Kidney (tissue), 14 donors: ENCODE measurements around the gene FBN3. TPM values are rescaled to one million over a fixed set of nuclear protein-coding genes. Genes with fewer than 3 reads are reported as not detected.

Experiments used
- DNase-seq, 5 donors: peaks; one replicate each; pipeline ENCODE4 v3.0.0-alpha.2; 2013 to 2020
- FAIRE-seq: peaks from 2 replicates; lab custom pipeline; 2012; peaks lifted over from hg19 to GRCh38; lab: Jason Lieb, UNC
- H3K27ac ChIP-seq, 2 donors: one replicate each; pipeline ENCODE4 v1.7.0; 2013; ENCODE audit warnings: low read depth in 2 of 2, low read length in 2 of 2, inconsistent platforms in 1 of 2
- H3K27me3 ChIP-seq: one replicate; pipeline ENCODE4 v1.7.1; 2013; ENCODE audit warnings: low read length, inconsistent platforms; ENCODE audit not compliant: control insufficient read depth, insufficient read depth
- H3K36me3 ChIP-seq, 3 donors: one replicate each; pipeline versions ENCODE4 v1.7.0 to v1.7.1; 2013; ENCODE audit warnings: low read length in 3 of 3, control low read depth in 1 of 3, inconsistent platforms in 1 of 3; ENCODE audit not compliant: insufficient read depth in 3 of 3, control insufficient read depth in 2 of 3
- H3K4me1 ChIP-seq, 3 donors: one replicate each; pipeline versions ENCODE4 v1.7.0 to v1.7.1; 2013; ENCODE audit warnings: low read length in 3 of 3, inconsistent platforms in 1 of 3, low read depth in 1 of 3; ENCODE audit not compliant: control insufficient read depth in 2 of 3, insufficient read depth in 2 of 3
- H3K4me3 ChIP-seq, 3 donors: one replicate each; pipeline versions ENCODE4 v1.7.0 to v1.8.1; 2013; ENCODE audit warnings: low read length in 3 of 3, control low read depth in 1 of 3, inconsistent platforms in 1 of 3
- H3K9ac ChIP-seq, 3 donors: one replicate each; pipeline versions ENCODE4 v1.7.0 to v1.7.1; 2013; ENCODE audit warnings: low read length in 3 of 3, control low read depth in 1 of 3, inconsistent platforms in 1 of 3
- H3K9me3 ChIP-seq, 3 donors: one replicate each; pipeline versions ENCODE4 v1.7.0 to v1.7.1; 2013; ENCODE audit warnings: low read length in 3 of 3, control low read depth in 1 of 3, inconsistent platforms in 1 of 3; ENCODE audit not compliant: control insufficient read depth in 2 of 3, insufficient read depth in 1 of 3
- CTCF ChIP-seq: IDR thresholded peaks from 3 replicates; pipeline ENCODE4 v1.5.1; 2012; ENCODE audit warnings: mild to moderate bottlenecking, moderate library complexity, borderline replicate concordance; ENCODE audit not compliant: insufficient read depth; ENCODE audit errors: extremely low read depth
- intact Hi-C: fragments of 100-400 bp; cut with DNase I; formaldehyde crosslinking; loops from one replicate; pipeline ENCODE4 v1.11.1; 2022
- polyA plus RNA-seq: library from polyadenylated mRNA; stranded (reverse); fragments of 350-450 nt; fragmentation: Illumina TruSeq; extraction: RNeasy Lipid Tissue Mini Kit (QIAGEN cat#74804); gene quantifications from one replicate; pipeline ENCODE4 v1.2.3, GENCODE V29; 2014; ENCODE audit warnings: low read depth, low replicate concordance; ENCODE audit not compliant: insufficient read depth
- total RNA-seq: library from RNA; stranded (reverse); fragmentation: NEBNext Ultra II Directional; extraction: Animal tissue kit (Norgen Biotek cat#: 25700); gene quantifications from one replicate; pipeline ENCODE4 v1.2.1, GENCODE V29; 2021
- donor health status: control.
- donor health status: control.
- donor health status: control.
- donor health status: control.
- donor health status: control.
- donor health status: DM: yes; HTN: yes; CAD: no.
- donor health status: Normal renal cell carcinoma (clear cell type).

Gene FBN3
- total and polyA plus RNA-seq, 2 donors from 2014 or later = 0.44 to 0.56 TPM

- Histone ChIP-seq H3K9me3 (no peaks in the 10 kb centered on the region), H3K4me3 (no peak overlapping the region), H3K4me1 (no peaks in the 10 kb centered on the region), H3K27ac (no peak overlapping the region), H3K36me3 (no peaks in the 10 kb centered on the region), H3K27me3 (no peaks in the 10 kb centered on the region), H3K9ac (no peak overlapping the region)
- intact Hi-C loops = no loop called here
- no peak for TF ChIP-seq CTCF
- DNase-seq = no peak
- FAIRE-seq = no peak
Observed at GRCh38 chr19:8054169-8054568, 95.2 kb downstream of the FBN3 start.

- Histone ChIP-seq H3K9ac (no peak within 1 kb of the TSS), H3K36me3 (no peaks in the 10 kb centered on the region), H3K27me3 (no peaks in the 10 kb centered on the region), H3K9me3 (no peaks in the 10 kb centered on the region), H3K4me3 (no peak within 1 kb of the TSS), H3K27ac (no peak within 1 kb of the TSS), H3K4me1 (no peaks in the 10 kb centered on the region)
- TF ChIP-seq CTCF = no peak
- intact Hi-C loops = no loop called here
- no peak for DNase-seq
- FAIRE-seq = no peak
Observed at GRCh38 chr19:8052464-8052859, 96.9 kb downstream of the FBN3 start, which contains the start of gene CCL25. CCL25 (plus strand) TSS chr19:8052760; CDS start chr19:8053050, 290 bp downstream.

GRCh38 chr19:8050274-8051096 is 98.9 kb downstream of the FBN3 start:
- Histone ChIP-seq H3K27me3 (no peaks in the 10 kb centered on the region), H3K4me3 (peak overlapping the region in 1 of 3 donors; percentile 29), H3K36me3 (no peaks in the 10 kb centered on the region), H3K9ac (no peak overlapping the region), H3K9me3 (no peaks in the 10 kb centered on the region), H3K27ac (no peak overlapping the region), H3K4me1 (no peaks in the 10 kb centered on the region)
- intact Hi-C loops = no loop called here
- TF ChIP-seq CTCF = no peak
- DNase-seq (peak; percentile 93 to 97 (median 94)), FAIRE-seq (no peak)
